Measurements from ENCODE around the gene SLC39A9.
"Not testable (repeated sequence)": the region's sequence is repeated elsewhere in the genome, so short reads cannot be mapped to it uniquely, and the experiment has no call there.

The SLC39A9 gene

DNA sequence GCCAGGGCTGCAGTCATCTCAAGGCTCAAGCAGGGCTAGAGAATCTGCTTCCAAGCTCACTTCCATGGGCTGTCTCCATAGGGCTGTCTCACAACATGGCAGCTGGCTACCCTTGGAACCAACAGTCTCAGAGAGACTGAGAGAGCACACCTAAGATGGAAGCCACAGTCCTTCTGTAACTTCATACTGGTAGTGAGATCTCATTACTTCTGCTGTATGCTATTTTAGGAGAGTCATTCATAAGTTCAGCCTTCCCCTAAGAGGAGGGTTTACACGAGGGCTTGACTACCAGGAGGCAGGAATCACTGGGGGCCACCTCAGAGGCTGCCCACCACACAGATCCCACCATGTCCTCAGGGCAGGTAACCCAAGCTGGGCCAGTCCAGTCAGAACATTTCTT, 30.1 kb upstream of the SLC39A9 start:
- no peak for DNase-seq (ENCODE audit: low spot score)

DNA sequence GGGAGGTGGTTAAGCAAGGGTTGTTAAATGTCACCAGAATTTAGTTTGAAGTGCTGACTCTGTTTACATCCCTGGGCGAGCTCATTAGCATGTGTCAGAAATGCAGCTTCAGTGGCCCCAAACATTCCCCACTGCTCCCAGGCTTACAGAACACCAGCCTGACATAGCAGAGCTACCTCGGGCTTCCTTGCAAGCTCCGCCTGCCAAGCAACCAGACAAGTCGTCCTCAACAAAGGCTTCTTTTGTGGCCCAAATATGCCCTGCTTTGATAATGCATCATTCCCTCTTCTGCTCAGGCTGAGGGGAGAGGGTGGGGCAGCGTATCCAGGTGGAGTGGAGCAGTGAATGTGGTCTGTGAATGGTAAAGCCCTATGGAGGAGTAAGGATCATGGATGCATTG, 28.4 kb upstream of the SLC39A9 start:
- no peak for DNase-seq (ENCODE audit: low spot score)

DNA sequence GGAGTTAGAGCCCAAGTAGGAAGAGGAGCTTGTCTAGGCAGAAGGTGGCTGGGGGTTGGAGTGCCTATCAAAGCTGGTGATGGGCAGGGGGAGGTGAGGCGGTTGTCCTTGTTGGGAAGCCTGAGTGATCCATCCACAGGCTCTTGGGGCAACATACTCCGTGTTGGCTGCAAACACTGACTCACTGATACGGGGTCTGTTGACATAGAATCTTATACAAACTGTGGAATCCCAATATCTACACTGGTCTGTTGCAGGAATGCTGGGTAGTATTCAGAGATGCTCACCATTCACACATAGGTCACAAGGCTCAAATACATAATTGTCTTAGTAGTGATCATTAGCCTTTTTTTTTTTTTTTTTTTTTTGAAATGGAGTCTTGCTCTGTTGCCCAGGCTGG, 26.3 kb upstream of the SLC39A9 start:
- no peak for DNase-seq (ENCODE audit: low spot score)

- no peak for DNase-seq (ENCODE audit: low spot score)
Observed at GRCh38 chr14:69373104-69373503, 25.4 kb upstream of the SLC39A9 start.

- DNase-seq (ENCODE audit: low spot score), result no peak
Observed at GRCh38 chr14:69374235-69374634, 24.3 kb upstream of the SLC39A9 start.

- no peak for DNase-seq (ENCODE audit: low spot score)
Observed at GRCh38 chr14:69375182-69375581, 23.3 kb upstream of the SLC39A9 start.

DNA sequence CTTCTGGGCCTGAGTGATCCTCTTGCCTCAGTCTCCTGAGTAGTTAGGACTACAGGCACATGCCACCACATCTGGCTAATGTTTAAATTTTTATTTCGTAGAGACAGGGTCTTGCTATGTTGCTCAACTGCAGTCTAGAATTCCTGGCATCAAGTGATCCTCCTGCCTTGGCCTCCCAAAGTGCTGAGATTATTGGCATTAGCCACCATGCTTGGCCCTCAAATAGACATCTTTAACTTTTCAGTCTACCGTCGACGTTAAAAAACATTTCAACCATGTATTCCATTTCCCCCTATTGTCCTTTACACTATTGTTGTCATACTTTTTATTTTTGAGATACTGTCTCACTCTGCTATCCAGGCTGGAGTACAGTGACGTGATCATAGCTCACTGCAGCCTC, 22.8 kb upstream of the SLC39A9 start:
- no peak for DNase-seq (ENCODE audit: low spot score)

DNA sequence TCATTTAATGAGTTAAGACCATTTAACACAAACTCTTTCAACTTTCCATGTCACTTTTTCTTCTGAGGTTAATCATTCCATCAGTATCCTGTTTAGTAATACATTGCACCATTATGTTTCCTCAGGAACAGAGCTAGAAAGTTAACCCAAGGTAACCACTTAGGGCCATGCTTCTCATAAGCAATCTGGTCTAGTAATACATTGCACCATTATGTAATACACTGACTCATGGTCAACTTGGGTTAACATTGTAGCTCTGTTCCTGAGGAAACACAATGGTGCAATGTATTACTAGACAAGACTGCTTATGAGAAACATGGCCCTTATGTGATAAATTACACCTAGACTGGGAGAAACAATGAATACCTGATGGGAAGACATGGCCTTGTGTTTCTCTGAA, 22.1 kb upstream of the SLC39A9 start:
- DNase-seq (ENCODE audit: low spot score), result no peak

DNA sequence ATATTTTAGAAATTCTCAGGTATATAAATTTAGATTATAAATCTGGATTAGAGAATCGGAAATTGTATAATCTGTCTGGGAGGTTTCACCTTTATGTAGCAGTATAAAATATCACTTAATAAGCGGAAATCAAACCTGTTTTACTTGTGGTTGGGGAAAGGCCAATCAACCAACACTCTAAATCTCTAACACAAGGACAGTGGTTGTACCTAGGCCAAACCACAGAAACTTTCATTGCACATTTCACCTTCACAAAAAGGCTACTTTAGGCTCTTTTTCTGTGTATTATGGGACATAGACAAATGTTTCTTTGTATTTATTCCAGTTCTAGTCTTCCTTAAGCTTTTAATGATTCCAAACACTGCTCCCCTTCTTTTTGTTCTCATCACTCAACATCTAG, 20.2 kb upstream of the SLC39A9 start:
- no peak for DNase-seq (ENCODE audit: low spot score)

- DNase-seq (ENCODE audit: low spot score), result no peak
Observed at GRCh38 chr14:69387311-69387710, 11.2 kb upstream of the SLC39A9 start.

DNA sequence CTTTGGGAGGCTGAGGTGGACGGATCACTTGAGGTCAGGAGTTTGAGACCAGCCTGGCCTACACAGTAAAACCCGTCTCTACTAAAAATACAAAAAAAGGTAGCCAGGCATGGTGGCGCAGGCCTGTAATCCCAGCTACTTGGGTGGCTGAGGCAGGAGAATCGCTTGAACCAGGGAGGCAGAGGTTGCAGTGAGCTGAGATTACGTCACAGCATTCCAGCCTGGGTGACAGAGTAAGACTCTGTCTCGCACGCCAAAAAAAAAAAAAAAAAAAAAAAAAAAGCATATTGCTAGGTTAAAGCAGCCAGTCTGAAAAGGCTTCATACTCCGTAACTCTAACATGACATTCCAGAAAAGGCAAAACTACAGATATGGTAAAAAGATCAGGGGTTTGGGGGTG, 7.1 kb upstream of the SLC39A9 start:
- not testable (repeated sequence) for DNase-seq (ENCODE audit: low spot score)

GRCh38 chr14:69392481-69392880, 6.0 kb upstream of the SLC39A9 start:
- no peak for DNase-seq (ENCODE audit: low spot score)

DNA sequence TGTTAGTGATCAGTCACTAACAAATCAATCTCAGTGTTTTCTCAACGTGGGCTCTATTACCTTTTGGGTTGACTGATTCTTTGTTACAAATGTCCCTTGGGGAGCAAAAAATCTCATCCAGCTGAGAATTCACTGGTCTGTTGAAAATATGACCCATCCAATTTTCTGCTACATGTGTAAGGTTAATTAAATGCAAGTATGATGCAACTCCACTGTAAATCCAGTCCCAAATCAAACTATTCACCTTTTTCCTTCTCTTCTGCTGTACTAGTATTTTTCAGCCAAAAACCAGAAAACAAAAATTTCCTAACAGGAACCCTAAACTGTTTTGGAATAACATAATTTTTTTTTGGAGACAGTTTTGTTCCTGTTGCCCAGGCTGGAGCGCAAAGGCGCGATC, 2.6 kb upstream of the SLC39A9 start:
- DNase-seq (ENCODE audit: low spot score), result no peak

- no peak for DNase-seq (ENCODE audit: low spot score)
Observed at GRCh38 chr14:69398818-69399210, 322 bp downstream of the SLC39A9 start.

DNA sequence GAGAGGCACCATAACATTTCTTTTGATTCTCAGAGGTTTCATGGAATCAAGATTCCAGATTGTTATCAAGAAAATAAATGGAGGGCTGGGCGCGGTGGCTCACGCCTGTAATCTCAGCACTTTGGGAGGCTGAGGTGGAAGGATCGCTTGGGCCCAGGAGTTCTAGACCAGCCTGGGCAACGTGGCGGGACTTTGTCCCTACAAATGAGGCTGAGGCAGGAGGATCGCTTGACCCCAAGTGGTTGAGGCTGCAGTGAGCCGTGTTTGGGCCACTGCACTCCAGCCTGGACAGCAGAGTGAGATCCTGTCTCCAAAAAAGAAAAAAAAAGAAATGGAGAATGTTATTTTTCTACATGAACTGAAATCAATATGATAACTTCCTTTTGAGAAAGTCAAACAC, 1.3 kb downstream of the SLC39A9 start:
- DNase-seq (ENCODE audit: low spot score), result no peak

DNA sequence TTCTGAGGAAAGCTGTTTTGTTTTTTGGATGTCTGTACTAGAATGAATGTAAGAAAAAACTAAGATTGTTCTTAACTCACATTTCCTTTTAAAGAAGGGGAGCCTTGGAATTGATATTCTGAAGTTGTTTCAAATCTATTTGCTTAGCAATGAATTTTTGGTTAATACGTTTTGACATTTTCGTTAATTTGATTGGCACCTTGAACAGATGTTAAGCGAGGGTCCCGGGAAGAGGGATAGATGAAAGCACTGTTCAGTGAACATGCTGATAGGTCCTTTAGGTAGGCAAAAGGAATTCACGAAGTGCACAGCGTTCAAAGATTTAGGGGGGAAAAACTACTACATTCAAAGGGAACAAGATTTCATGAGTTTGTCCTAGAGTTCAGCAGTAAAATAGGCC, 1.7 kb downstream of the SLC39A9 start:
- DNase-seq (ENCODE audit: low spot score), result no peak

- no peak for DNase-seq (ENCODE audit: low spot score)
Observed at GRCh38 chr14:69401841-69402240, 3.3 kb downstream of the SLC39A9 start.

DNA sequence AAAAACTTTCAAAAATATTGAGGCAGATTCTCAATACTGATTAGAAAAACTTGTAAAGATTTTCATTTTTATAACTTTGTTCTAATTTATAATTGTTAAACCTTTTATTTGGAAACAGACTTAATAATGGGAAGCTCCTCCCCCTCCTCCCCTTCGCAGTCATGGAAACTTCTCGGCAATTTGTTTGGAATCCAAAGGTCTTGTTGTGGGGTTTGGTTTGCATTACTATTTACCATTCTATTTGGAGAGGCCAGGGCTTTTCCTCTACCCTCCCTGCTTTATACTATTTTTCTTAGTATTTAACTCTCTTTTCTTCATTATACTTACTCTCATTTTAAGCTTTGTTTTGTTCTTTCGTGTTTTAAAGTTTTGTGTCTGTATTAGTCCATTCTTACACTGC, 6.0 kb downstream of the SLC39A9 start:
- no peak for DNase-seq (ENCODE audit: low spot score)

- no peak for DNase-seq (ENCODE audit: low spot score)
Observed at GRCh38 chr14:69404883-69405282, 6.4 kb downstream of the SLC39A9 start.

- DNase-seq (ENCODE audit: low spot score), result no peak
Observed at GRCh38 chr14:69405762-69406161, 7.3 kb downstream of the SLC39A9 start.

DNA sequence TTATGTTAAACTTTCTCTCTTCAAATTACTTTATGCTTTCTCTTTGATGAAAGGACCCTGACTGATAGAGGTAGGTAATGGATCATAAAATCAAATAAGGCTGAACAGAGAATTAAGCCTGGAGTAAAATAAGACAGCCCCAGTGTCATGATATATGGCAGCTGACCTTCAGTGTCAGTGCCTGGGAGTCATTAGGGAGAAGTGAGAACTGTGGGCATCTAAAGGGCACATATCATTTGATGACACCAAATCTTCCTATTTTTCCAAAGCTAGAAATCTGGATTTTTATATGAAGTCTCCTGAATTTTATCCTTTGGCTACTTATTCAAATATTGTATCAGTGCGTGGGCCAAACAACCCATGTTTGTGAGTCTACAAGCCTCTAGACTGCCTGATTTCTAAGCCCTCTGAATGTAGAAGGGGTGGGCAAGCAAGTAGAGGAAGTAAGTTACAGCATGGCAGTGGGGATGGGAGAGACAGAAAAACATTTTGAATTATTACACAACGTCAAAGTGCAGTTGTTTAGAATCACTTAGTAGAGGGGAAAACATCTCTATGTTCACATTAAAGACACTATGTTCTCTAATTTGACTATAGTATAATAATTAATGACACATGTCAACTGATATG, 10.0 kb downstream of the SLC39A9 start:
- no peak for DNase-seq (ENCODE audit: low spot score)

DNA sequence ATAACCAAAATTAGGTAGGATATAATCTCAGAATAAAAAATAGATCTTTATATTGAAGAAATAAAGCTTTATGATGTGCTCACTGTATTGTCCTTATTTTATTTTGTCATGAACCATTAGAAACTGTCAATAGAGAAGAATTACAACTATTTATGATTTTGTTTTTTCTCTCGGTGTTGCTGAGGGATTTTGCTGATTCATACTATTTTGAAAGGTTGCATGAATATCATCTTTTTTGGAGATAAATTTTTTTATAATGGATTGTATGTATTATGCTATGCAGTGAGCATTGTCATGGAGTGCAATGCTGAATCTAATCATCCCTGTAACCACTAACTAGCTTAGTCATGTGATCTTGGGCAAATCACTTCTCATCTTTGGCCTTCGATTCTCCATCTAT, 15.0 kb downstream of the SLC39A9 start:
- DNase-seq (ENCODE audit: low spot score), result no peak

DNA sequence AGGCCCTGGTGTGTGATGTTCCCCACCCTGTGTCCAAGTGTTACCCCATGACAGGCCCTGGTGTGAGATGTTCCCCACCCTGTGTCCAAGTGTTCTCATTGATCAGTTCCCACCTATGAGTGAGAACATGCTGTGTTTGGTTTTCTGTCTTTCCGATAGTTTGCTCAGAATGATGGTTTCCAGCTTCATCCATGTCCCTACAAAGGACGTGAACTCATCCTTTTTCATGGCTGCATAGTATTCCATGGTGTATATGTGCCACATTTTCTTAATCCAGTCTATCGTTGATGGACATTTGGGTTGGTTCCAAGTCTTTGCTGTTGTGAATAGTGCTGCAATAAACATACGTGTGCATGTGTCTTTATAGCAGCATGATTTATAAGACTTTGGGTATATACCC, 17.6 kb downstream of the SLC39A9 start:
- DNase-seq (ENCODE audit: low spot score), result not testable (repeated sequence)

- DNase-seq (ENCODE audit: low spot score), result no peak
Observed at GRCh38 chr14:69423279-69423678, 24.8 kb downstream of the SLC39A9 start.

Measured in CD4-positive, alpha-beta T cell treated with Interleukin-15 for 4 hours (primary cell).